ENCODE measurements around the gene FOXD4L1.
"Not testable (repeated sequence)": the region's sequence is repeated elsewhere in the genome, so short reads cannot be mapped to it uniquely, and the experiment has no call there.

The FOXD4L1 gene

DNA sequence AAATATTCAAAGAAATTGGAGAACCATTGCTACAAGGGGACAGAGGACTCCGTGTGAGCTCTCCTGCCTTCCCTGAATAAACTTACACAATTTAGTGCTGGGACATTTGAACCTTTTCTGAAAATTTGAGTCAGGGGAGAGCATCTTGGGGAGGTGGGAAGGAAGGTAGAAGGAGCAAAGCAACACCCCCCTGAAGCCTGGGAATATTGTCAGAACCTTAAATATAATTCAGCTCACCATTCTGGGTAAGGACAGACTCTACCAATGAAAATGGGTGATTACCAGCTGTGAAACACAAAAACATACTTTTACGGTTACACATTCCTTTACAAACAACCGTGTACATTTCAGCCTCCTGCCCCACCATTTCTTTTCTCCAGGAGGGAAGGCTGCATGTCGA, at the start of gene FOXD4L1:
TSS of gene FOXD4L1 (plus strand) at position 301 of the 400 bp plus-strand sequence. CDS start 592 bp downstream, outside the sequence.
- DNase-seq, result not testable (repeated sequence)

DNA sequence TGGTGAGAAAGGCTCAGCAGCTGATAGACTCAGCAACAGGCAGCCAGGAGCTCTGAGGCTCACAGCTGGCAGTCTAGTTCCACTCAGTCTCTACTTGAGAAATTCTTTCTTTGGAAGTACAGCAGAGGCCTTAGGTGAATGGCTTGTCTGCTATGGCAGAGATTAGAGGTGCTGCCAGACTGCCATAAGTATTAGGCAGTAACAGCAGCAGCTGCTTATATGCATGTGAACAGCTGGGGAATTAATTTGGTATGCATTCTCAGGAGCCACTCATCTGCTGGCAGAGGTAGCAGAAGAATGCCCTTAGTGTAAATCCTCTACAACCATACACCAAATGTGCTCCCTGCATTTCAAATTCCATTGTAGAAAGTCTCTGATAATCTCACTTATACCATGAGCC, 32.7 kb upstream of the FOXD4L1 start:
- not testable (repeated sequence) for DNase-seq

DNA sequence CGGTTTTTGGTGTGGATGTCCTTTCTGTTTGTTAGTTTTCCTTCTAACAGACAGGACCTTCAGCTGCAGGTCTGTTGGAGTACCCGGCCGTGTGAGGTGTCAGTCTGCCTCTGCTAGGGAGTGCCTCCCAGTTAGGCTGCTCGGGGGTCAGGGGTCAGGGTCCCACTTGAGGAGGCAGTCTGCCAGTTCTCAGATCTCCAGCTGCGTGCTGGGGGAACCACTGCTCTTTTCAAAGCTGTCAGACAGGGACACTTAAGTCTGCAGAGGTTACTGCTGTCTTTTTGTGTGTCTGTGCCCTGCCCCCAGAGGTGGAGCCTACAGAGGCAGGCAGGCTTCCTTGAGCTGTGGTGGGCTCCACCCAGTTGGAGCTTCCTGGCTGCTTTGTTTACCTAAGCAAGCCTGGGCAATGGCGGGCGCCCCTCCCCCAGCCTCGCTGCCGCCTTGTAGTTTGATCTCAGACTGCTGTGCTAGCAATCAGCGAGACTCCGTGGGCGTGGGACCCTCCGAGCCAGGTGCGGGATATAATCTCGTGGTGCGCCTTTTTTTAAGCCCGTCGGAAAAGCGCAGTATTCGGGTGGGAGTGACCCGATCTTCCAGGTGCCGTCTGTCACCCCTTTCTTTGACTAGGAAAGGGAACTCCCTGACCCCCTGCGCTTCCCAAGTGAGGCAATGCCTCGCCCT, 21.6 kb upstream of the FOXD4L1 start:
- not testable (repeated sequence) for DNase-seq

DNA sequence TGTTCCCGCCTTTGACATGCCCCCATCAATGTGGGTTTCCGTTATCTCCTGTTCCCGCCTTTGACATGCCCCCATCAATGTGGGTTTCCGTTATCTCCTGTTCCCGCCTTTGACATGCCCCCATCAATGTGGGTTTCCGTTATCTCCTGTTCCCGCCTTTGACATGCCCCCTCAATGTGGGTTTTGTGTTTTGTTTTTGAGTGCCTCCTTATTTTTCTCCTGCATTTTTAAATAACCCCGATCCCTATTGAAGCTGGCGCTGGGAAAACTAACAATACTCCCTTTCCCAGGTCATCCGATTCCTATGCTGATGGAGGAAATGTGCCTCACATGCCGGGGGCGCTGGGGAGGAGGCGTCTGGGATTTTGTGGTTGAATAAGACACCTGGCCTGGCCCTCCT, 1.9 kb upstream of the FOXD4L1 start:
- DNase-seq, result not testable (repeated sequence)

DNA sequence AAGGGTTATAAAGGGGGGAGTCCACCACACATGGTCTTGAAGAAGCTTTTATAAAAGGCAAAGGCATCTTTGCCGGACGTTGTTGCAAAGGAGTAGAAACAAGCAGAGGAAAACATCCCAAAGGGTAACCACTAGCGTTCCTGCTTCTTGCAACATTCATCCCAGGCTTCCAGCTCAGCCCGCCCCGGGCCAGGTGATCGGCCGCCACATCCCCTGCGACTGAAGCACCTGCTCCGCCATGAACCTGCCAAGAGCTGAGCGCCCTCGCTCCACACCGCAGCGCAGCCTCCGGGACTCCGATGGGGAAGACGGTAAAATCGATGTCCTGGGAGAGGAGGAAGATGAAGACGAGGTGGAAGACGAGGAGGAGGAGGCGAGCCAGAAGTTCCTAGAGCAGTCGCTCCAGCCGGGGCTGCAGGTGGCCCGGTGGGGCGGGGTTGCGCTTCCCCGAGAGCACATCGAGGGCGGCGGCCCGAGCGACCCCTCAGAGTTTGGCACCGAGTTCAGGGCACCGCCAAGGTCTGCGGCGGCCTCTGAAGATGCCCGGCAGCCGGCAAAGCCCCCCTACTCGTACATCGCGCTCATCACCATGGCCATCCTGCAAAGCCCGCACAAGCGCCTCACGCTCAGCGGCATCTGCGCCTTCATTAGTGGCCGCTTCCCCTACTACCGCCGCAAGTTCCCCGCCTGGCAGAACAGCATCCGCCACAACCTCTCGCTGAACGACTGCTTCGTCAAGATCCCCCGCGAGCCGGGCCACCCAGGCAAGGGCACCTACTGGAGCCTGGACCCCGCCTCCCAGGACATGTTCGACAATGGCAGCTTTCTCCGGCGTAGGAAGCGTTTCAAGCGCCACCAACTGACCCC, 787 bp downstream of the FOXD4L1 start:
- DNase-seq, result not testable (repeated sequence)

DNA sequence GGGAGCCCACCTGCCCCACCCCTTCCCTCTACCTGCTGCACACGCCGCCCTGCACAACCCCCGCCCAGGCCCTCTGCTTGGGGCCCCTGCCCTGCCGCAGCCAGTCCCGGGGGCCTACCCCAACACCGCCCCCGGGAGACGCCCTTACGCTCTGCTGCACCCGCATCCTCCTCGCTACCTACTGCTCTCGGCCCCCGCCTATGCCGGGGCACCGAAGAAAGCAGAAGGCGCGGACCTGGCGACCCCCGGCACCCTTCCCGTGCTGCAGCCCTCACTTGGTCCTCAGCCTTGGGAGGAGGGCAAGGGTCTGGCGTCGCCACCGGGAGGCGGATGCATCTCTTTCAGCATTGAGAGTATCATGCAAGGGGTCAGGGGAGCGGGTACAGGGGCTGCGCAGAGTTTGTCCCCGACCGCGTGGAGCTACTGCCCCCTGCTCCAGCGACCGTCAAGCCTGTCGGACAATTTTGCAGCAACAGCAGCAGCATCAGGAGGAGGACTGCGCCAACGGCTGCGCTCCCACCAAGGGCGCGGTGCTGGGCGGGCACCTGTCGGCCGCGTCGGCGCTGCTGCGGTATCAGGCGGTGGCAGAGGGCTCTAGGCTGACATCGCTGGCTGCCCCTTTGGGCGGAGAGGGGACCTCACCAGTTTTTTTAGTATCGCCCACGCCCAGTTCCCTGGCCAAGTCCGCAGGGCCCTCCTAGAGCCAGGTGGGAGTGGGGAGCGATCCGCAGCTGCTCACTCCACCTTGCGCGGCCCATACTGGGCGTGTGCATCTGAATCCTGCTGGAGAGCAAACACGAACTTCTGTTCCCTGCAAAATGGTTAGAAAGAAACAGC, 1.6 kb downstream of the FOXD4L1 start:
- DNase-seq, result not testable (repeated sequence)

DNA sequence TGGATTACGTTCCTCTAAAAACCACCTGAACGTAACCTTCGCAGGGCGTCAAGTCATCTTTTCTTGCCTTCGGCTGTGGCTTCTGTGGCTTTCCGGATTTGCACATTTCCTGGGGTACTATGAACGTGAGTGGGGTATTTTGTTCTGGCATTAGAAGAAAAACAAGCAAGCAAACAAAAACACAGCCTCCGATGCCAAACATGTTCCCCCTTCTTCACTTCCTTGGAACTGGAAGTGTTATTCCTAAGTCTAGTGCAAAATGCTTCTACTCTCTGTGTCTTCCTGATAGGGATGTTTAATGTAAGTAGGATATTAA, 2.2 kb downstream of the FOXD4L1 start:
- DNase-seq, result not testable (repeated sequence)

DNA sequence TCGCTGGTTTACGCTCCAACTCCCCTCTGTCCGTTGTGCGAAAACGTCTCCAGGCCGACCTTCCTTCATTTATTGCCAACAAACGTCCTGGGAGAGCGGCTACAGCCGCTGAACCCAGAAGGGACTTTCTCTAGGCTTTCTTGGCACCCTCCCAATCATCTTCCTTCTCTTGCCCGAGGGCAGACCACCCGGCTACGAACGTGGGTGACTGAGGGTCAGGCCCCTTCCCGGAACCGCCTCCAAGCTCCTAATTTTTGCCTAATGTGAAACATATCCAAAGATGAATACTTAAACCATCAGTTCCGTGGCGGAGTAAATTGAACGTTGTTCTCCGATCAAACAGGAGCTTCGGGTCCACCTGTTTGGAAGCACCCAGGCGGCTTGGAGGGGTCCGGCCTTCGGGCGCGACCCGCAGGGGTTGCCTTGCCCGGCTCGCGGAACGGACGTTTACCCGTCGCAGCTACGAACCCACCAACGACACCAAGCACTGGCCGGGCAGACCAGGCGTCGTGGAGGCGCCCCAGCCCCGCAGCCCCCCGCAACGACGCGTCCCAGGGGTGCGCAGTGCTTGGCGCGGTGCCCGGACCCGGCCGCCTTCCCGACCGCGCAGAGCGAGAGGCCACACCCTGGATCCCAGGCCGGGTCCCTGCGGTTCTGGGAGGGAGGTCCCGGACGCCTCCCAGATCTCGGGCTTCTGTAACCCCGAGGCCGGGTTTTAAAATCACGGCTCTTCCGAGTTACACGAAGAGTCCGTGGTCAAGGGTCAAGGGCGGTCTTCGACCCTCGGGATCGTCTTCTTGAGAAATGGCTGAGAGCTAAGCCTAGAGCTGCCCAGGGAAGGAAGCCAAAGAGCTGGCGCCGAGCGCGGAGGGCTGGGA, 4.0 kb downstream of the FOXD4L1 start:
- not testable (repeated sequence) for DNase-seq

DNA sequence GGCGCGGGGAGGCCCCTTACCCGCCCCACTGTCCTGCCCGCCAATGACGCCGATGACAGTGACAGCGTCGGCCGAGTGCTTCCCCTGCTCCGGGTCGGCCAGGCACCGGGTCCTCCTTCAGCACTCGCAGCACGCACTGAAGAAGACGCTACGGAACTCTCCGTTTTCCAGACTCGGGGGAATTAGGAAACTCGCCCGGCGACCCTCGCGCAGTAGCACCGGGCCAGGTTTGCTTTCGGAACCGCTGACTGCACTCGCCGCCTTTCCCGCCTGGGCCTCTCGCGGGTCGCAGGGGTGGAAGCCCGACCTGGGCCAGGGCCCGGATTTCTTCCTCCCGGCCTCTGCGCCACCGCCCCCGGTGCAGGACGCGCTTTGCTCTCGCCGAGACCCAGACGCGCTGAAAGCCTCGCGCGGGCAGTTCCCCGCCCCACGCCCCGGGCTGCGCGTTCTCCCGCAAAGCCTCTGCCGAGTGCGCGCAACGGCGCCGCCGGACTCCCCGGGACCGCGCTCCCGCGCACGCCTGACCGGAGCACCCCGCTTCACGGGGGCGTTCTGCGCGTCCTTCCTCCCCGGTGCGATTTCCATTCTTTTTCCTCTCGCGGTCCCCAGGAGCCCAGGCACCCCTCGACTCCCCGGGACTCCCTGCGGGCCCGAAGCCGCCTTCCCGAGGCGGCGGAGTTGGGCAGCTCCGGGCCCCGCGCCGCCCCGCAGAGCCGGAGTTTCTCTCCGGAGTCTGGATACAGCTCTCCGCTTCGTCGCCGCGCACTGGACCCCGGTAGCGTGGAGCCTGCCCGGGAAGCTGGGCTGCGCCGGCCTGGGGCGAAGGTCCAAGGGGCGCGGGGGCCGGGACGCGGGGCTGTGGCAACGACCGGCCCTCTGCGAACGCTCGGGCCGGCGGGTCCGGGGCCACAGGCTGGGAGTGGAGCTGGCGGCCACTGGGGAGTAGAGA, 4.9 kb downstream of the FOXD4L1 start:
- DNase-seq, result not testable (repeated sequence)

DNA sequence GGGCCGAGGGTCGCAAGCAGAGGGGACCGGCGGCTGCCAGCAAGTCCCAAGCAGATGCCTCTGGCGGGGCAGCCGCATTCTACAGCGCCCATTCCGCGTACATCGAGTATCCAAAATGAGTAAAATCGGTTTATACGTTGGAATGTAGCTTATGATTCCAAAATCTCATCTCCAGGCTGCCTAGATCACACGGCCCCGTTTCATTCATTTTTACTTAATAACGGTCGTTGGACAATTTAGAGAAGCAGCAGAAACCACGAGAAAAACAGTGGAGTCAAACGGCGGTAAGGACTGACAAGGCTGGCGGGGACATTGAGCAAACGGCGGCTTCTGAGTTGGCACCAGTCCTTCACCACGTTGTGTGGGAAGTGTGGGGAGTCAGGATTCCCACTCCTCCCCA, 5.6 kb downstream of the FOXD4L1 start:
- not testable (repeated sequence) for DNase-seq

DNA sequence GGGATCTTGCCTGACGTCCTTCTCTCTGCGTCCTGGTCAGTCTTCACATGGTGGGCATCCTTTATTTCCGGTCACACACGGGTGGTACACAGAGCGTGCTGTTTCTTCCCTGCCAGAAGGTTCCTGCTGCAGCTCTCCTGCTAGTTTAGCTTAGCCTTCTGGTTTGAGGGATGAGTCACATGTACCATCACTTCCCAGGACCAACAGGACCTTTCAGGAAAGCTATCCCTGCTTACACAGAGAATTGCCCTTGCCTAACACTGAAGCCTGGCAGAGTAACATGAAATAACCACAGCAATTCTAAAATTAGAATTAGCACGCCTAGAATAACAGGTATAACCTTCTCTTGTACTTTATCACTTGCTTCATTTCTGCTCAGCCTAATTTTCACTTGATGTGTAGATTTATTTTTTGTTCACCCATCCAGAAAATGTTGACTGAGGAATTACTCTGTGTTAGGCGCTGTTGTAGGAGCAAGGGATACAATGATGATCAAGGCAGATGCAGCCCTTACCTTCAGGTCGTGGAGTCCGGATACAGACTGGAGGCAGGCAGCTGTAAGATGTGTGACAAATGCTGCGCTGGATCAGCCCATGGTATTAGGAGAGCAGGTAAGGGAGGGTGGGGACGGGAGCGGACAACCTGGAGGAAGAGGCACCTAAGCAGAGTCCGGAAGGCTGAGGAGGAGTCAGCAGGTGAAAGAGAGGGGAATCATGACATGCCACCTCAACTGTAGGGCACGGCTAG, 9.1 kb downstream of the FOXD4L1 start:
- not testable (repeated sequence) for DNase-seq

DNA sequence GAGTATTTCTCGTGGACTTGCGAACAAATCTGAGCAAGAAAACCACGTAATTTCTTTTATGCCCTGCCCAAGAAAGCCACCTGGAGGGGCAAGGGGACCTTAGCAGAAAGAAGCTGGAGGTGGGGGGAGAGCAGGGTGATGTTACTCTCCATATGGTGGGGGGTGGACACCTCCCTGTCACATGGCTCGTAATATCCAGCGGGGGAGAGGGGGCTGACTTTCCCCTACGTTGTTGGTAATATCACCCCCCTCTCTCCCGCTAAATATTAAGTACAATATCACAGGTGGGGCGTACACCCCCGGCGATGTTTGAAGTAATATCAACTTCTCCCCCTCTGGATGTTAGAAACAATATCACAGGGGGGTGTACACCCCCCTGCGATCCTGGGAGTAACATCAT, 9.7 kb downstream of the FOXD4L1 start:
- DNase-seq, result not testable (repeated sequence)

DNA sequence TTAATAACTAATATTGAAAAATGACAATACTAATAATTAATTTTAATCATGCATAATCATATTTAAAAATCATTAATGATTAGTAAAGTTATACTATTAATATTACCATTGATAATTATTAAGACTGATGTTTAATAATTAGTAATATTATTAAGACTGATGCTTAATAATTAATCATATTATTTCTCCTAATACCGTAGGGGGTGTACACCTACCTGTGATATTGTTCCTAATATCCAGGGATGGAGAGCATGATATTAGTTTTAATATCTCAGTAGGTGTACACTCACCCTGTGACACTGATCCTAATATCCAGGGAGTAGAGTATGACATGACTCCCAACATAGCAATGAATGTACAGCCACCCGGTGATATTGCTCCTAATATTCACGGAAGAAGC, 12.4 kb downstream of the FOXD4L1 start:
- DNase-seq, result not testable (repeated sequence)

DNA sequence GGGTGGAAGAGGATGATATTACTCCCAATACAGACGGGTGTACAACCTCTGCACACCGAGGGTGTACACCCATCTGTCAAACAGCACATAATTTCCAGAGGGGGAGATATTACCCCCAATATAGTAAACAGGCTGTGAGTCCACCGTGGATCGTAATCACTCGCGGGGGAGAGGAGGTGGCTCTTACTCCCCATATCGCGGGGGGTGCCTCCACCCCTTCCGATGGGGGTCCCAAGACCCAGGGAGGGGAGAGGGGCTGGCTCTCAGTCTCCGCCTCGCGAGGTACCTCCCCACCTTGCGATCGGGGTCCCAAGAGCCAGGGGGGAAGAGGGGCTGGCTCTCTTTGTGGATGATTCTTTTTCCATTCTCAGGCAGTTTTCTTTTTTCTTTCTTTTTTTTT, 13.4 kb downstream of the FOXD4L1 start:
- DNase-seq, result not testable (repeated sequence)

DNA sequence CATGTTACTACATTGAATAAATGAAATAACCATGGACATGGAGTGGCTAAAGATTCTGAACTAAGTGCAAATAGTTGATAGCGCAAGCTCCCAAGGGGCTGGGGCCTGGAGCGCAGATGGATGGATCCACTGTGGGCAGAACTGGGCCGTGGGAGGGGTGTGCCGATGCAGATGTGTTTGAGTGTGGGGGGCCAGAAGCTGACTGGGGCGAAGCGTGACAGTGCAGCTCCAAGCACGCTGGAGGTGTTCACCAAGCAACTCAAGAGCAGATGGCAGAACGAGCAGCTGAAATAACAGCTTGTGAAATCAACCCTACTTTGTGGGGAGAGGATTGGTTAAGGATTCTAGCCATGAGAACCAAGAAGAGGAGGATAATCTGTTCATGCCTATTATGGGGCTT, 17.0 kb downstream of the FOXD4L1 start:
- not testable (repeated sequence) for DNase-seq

DNA sequence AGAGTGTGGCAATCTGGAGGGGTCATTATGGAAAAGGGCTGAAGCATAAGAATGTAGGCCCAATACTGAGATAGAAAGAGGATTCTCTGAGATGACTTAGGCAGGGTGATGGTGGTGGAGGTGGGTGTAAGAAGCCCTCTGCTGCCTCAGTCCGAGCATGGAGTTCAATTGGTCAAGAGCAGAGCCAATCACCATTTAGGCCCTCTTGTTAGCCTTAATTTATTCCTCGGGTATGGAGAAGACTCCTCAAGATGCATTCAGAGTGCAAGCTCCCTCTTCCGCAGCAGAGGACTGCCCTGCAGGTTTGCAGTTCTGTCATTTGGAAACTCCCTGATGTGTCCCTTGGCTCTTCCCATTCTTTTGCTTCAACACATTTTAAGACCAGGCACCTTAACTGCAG, 17.5 kb downstream of the FOXD4L1 start:
- not testable (repeated sequence) for DNase-seq

DNA sequence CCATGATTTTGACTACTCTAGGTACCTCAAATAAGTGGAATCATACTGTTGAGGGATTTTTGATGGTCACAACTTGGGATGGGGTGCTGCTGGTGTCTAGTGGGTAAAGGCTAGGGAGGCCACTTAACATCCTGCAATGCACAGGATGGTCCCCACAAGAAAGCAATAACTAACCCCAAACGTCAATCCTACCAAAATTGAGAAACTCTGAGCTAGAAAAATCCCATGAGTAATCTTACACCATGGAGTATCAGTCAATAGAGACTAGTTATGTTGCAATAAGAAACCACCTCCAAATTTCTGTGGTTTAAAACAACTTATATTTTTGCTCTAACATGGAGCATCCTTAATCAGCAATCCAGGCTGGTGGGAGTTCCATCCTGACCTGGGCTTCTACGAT, 18.6 kb downstream of the FOXD4L1 start:
- not testable (repeated sequence) for DNase-seq

DNA sequence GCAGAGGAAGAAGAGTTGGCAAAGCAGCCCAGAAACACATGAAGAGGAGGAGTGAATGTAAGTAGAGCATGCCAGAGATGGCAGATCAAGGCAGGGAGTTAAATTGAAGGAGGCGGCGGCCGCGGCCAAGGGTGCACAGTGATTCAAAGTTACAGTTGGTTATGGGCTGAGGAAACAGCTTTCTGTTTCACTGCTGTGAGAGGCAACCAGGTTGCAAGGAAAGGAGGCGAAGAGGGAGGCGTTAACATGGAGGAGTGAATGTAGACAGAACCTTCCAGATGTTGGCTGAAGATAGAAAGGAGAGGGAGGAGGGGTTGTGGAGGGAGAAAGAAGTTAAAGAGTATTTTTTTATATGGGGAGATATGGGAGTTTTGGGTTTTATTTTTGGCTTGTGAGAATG, 22.4 kb downstream of the FOXD4L1 start:
- DNase-seq, result not testable (repeated sequence)

DNA sequence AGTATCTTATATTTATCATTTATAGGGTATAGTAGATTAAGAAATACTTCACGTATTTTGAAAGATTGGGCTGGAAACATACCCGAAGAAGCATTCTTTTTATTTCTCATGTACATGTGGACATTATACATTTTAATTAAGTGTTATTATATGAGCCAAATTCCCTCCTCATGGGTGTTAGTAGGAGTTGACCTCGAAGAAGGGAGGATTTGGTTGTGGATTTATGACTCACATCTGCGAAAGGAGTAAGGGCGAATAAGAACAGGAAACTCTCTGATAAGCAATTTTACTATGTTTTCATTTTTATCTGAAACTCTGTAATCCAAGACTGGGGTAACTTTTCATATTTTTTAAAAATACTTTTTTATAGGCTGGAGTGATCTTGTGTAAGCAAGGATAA, 23.0 kb downstream of the FOXD4L1 start:
- DNase-seq, result not testable (repeated sequence)
